ENCODE data around the gene PIEZO1. TPM values are rescaled to one million over a fixed set of nuclear protein-coding genes. Genes with fewer than 3 reads are reported as not detected.

PIEZO1 gene
- total RNA-seq, 4 donors from 2014 or later = 62.3 to 161 (median 123) TPM

GRCh38 chr16:88732172-88732960, 52.7 kb downstream of the PIEZO1 start:
- no peaks in the 10 kb centered on the region for H3K4me1 ChIP-seq
- TF ChIP-seq POLR2A (IDR thresholded peaks at IDR 0.05) = no peak
- no peak for TF ChIP-seq CTCF (IDR thresholded peaks at IDR 0.05)
- no peaks in the 10 kb centered on the region for H3K36me3 ChIP-seq
- no peak overlapping the region for H3K27ac ChIP-seq
- intact Hi-C loops (cut with DNase I; ENCODE audit: low total_unique reads) = no loop called here
- no peaks in the 10 kb centered on the region for H3K9me3 ChIP-seq
- DNase-seq = no peak
- H3K27me3 ChIP-seq = no peaks in the 10 kb centered on the region
- H3K4me3 ChIP-seq = no peak overlapping the region

- intact Hi-C loops (cut with DNase I; ENCODE audit: low total_unique reads) = no loop called here
- H3K27ac ChIP-seq = no peak overlapping the region
- no peaks in the 10 kb centered on the region for H3K9me3 ChIP-seq
- DNase-seq = no peak
- no peaks in the 10 kb centered on the region for H3K36me3 ChIP-seq
- no peaks in the 10 kb centered on the region for H3K27me3 ChIP-seq
- TF ChIP-seq POLR2A (IDR thresholded peaks at IDR 0.05) (no peak), CTCF (IDR thresholded peaks at IDR 0.05) (no peak)
- no peaks in the 10 kb centered on the region for H3K4me1 ChIP-seq
- no peak overlapping the region for H3K4me3 ChIP-seq
Measured at GRCh38 chr16:88731699-88732098, 53.3 kb downstream of the PIEZO1 start.

DNA sequence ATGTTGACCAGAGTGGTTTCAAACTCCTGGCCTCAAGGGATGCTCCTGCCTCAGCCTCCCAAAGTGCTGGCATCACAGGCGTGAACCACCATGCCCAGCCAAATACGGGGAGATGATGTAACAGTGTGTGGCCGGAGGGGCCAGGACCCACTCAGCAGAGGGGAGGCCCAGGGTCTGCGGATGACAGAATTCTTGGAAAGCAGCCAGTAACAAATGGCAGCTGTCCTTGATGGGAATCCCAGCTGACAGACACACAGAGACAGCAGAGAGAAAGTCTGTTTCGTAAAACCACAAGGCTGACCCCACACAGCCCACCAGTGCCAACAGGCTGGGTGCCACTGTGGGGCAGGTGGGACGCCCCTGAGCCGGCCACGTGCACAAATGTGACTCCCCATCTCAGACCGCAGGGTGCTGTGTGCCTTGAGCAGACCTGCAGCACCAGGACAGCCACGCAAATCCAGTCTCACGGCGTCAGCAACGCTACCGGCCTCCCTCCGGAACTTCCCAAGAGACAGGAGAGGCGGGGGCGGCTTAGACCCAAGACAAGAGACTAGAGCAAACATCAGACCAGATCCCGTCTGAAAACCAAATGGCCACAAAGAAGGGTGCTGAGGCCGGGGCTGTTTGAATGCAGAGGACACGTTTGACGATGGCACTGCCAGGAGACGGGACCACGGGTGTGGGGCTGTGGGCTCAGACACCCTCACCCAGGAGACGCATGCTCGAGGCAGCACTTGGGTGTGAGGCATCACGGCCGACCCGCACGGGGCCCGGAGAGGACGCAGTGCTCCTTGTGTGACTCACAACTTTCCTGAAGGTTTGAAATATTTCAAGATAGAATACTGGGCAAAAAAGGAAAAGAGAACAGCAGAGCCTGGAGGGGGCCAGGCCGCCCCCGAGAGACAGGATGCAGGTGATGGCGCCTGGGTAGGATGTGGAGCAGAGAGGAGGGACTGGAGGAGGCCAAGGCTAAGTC, 54.1 kb downstream of the PIEZO1 start:
- intact Hi-C loops (cut with DNase I; ENCODE audit: low total_unique reads) = no loop called here
- Histone ChIP-seq H3K36me3 (no peaks in the 10 kb centered on the region), H3K9me3 (no peaks in the 10 kb centered on the region), H3K4me1 (no peaks in the 10 kb centered on the region), H3K27ac (no peak overlapping the region), H3K4me3 (no peak overlapping the region), H3K27me3 (no peaks in the 10 kb centered on the region)
- TF ChIP-seq POLR2A (IDR thresholded peaks at IDR 0.05) (no peak), CTCF (IDR thresholded peaks at IDR 0.05) (no peak)
- DNase-seq = no peak

DNA sequence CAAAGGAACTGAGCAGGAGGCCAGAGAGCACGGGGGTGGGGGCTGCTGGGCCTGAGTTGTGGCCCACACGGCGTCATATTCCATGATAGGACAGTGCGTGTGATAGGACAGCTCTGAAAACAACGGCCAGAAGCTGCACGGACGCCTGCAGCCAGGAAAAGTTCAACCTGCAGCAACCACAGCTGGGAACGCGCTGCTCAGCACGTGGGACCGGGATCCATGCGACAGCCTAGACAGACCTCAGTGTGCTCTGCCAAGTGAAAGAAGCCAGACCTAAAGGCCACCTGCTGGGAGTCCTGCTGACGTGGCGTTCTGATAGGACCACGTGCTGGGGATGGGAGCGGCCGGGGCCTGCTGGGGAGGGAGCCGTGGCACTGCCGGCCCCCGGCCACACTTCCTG, 57.1 kb downstream of the PIEZO1 start:
- Histone ChIP-seq H3K27me3 (no peaks in the 10 kb centered on the region), H3K36me3 (no peaks in the 10 kb centered on the region), H3K27ac (no peak overlapping the region), H3K9me3 (no peaks in the 10 kb centered on the region), H3K4me1 (no peaks in the 10 kb centered on the region), H3K4me3 (no peak overlapping the region)
- DNase-seq = no peak
- intact Hi-C loops (cut with DNase I; ENCODE audit: low total_unique reads) = no loop called here
- no peak for TF ChIP-seq POLR2A (IDR thresholded peaks at IDR 0.05)
- TF ChIP-seq CTCF (IDR thresholded peaks at IDR 0.05) = no peak

DNA sequence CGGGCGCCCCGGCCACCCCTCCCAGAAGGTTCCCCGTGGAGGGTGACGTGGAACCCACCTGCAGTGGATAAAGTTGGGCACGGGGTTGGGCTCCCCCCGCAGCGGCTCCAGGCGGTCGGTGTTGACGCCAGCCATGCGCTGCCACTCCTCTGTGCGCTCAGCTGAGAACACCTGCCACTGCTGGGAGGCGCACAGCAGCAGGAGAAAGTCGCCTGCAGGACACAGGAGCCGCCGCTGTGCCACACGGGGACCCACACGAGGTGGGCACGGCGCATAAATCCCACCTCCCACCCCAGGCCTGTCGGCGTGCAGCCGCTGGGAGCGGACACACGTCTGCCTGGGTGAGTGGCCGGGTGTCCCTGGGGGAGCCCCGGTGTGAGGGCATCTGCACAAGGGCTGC, 58.0 kb downstream of the PIEZO1 start:
- no peaks in the 10 kb centered on the region for H3K27me3 ChIP-seq
- intact Hi-C loops (cut with DNase I; ENCODE audit: low total_unique reads) = no loop called here
- H3K36me3 ChIP-seq = no peaks in the 10 kb centered on the region
- TF ChIP-seq POLR2A (IDR thresholded peaks at IDR 0.05) (no peak), CTCF (IDR thresholded peaks at IDR 0.05) (no peak)
- H3K4me3 ChIP-seq = no peak overlapping the region
- no peak for DNase-seq
- H3K27ac ChIP-seq = no peak overlapping the region
- H3K9me3 ChIP-seq = no peaks in the 10 kb centered on the region
- H3K4me1 ChIP-seq = no peaks in the 10 kb centered on the region
